GM12874 (cell line): Measurements from ENCODE around the gene CCNI2.

Experiments used
- TF ChIP-seq, protein P1 (sequence below): IDR thresholded peaks from 2 replicates; pipeline ENCODE4 v1.5.1; 2011; ENCODE audit warnings: low read depth, mild to moderate bottlenecking, control low read depth, low read length, moderate library complexity; ENCODE audit not compliant: insufficient read depth

CCNI2 gene

DNA sequence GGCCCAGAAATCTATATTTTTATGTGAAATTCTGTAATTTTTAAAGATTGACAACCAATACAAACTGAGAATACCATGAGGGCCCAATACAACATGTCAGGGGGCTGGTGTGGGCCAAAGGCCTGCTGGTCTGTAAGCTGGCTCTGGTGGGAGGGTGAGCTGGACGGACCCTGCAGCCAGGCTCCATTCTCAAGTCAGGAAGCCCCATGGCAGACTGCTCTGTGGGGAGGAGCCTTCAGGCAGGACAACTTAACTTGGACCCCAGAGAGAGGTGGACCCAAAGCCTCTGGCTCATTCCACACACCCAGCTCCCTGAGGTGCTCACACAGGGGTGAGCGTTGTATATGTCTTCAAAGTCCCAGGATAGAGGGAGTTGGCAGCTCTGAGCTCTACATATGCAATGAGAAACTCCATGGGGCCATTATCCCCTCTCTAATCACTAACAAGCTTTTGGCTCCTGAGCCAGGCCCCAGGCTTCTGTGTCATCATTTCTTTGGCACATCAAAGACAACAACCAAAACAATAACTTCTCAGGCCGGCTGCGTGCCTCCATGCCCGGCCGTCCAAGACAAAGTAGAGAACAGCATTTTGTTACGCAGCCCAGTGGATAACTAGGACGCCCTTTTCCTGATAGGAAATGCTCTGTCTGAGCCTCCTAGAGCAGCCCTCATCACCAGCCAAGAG, 23.4 kb downstream of the CCNI2 start:
- TF ChIP-seq, protein P1, sequence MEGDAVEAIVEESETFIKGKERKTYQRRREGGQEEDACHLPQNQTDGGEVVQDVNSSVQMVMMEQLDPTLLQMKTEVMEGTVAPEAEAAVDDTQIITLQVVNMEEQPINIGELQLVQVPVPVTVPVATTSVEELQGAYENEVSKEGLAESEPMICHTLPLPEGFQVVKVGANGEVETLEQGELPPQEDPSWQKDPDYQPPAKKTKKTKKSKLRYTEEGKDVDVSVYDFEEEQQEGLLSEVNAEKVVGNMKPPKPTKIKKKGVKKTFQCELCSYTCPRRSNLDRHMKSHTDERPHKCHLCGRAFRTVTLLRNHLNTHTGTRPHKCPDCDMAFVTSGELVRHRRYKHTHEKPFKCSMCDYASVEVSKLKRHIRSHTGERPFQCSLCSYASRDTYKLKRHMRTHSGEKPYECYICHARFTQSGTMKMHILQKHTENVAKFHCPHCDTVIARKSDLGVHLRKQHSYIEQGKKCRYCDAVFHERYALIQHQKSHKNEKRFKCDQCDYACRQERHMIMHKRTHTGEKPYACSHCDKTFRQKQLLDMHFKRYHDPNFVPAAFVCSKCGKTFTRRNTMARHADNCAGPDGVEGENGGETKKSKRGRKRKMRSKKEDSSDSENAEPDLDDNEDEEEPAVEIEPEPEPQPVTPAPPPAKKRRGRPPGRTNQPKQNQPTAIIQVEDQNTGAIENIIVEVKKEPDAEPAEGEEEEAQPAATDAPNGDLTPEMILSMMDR = no peak

DNA sequence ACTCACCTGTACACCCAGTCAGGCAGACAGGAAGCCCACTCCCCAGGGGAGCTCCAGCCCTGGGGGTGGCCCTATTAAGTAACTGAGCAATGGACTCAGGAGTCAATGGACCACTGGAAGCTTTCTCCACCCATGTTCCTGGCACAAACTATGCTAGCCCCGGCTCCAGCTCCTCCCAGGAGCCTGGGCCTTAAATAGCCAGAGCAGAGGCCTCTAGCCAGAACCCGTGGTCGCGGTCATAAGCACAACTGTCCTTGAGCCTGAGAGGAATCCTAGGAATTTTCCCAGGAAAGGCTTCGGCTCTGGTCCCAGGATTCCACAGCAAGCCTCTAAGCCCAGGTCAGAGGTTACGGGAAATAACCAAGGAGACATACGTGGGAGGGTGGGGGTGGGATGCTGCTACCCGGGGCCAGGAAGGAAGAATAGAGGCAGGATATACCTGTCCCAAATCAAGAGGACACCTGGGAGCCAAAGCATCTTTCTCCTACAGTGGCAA, 24.3 kb downstream of the CCNI2 start:
- TF ChIP-seq, protein P1 = no peak

DNA sequence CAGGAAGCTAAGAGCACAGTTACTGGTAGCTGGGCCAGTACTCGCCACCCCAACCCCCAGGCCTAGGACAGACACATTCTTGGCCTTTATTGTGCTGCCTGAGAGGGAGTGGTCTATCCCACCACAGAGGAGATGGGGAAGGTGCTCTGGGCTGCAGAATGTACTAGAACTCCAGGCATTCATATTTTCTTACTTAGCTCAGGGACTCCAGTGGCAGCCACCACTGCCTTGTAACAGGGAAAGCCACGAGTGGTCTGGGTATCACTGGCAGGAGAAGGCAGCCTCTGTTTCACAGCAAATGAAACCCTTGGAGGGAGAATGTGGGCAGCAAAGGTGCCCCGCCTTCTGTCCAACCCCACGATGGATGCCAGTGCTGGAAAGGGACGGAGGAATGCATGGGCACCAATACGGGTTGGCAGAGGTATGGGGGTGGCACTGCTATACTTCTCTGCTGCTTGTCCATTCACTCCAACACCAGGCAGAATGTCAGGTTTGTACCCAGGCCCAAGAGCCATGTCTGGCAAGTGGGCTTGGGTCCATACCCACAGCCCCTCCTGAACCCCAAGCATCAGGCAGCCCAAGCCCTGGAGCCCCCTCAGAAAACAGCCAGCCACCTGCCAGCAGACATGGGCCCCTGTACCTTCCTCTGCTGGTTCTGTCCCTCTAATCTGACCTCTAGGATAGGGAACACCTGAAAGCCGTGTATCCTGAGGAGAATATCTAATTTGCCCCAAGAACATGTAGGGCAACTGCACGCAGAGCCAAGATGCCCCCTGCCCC, 25.3 kb downstream of the CCNI2 start:
- TF ChIP-seq, protein P1 = no peak

DNA sequence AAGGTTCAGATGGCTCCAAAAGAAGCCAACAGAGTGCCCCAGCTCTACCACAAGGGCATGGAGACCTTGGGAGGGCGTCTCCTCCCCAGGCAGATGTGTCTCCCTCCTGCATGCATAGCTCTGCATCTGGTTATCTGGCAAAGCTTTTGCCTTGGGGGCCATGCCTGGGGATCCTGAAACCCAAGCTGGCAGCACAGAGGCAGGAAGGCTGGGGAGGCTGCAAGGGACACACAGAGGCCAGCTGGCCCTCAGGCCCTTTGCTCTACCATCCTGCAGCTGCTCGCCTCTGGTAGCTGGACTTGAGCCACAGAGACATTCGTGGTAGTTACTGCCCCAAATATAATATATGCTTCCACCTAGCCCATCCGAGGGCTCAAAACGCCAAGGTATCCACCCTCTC, 25.9 kb downstream of the CCNI2 start:
- TF ChIP-seq, protein P1 = no peak

DNA sequence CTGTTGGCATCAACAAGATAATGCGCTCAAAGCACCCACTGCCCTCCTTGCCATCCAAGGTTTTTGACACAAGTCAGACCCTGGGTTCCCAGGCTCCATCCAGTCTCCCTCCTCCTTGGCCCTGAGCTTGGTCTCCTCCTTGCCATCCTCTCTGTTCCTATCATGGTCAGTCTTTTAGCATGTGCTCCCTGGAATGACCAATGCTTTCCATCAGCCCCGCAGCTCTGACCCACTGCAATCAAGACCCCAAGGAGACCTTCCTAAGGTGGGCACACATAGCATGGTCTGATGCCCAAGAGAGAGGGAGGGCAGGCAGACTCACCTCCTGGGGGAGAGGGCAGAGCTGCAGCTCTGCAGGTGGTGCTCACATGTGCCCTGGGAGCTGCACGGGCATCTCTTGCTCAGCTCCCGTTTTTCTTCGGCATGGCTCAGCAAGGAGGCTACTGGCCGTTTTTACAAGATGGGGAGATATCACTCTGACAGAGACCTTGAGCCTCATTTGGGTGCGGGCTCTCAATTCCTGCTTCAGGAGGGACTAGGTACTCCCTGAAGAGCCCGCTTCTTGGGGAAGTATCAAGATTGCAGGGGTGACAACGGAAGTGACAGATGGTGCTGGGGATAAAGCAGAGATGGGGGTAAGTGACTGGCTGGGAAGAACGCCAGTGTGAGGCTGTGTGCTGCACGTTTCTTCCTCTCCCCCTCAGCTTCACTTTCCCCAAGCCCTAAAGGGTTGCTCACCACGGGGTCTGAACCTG, 26.6 kb downstream of the CCNI2 start:
- TF ChIP-seq, protein P1 = no peak

DNA sequence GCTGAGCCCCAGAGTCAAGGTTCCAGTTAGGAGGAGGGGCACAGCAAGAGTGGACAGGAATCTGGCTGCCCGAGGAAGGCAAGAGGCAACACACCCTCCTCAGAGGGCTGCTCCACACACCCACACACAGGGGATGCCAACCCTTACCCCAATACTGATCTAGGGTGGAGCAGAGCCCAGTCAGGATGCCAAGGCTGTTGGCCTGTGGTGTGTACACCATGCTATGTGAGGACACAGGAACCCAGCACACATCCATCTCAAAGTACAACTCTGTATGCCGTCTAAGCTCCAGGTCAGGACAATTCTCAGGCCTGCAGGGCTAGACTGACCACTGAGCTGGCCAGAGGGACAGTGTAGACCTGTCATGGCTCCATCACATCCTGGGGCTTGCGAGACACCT, 27.2 kb downstream of the CCNI2 start:
- TF ChIP-seq, protein P1 = no peak

DNA sequence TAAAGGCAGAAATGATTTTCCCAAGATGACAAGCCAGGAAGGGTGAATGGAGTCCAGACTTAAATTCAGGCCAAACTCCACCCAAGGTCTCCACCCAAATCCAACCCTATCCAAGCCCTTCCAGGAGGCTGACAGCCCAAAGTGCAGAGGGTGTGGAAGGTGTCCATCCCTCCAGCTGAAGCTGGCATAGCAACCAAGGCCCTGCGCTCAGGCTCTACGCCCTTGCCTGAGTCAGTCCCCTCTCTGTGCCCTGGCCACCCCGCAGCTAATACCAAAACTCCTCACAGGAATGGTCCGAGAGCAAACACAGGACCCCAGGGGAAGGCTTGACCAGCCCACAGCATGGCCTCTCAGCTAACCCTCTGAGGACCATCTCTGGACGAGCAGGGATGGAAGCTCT, 27.7 kb downstream of the CCNI2 start:
- TF ChIP-seq, protein P1 = no peak
